ENCODE results near the gene HEBP2.

DNA sequence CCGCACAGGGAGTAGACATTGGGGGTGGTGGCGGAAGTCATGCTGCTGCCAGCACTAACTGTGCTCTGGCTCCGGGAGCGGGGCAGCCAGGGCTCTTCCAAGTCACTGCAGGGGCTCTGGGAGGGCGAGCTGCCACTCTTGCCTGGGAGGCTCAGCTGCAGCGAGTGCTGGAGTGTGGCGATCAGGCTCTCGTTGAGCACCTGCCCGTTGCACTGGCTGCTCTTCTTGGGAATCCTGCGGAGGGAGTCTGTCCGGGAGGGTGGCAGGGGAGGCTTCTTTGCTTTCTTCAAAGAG, 28.0 kb downstream of the HEBP2 start:
- TF ChIP-seq ZNF274 (IDR thresholded peaks at IDR 0.05; ENCODE audit: low read depth, low read length) = no peak
- TF ChIP-seq YY1 (IDR thresholded peaks at IDR 0.05; ENCODE audit: insufficient read depth, insufficient read length) = no peak
- TF ChIP-seq SUZ12 (IDR thresholded peaks at IDR 0.05; ENCODE audit: extremely low read depth, insufficient read depth, insufficient read length) = no peak
